ENCODE measurements around the gene EXOC6B. TPM values are rescaled to one million over a fixed set of nuclear protein-coding genes. Genes with fewer than 3 reads are reported as not detected.

Gene EXOC6B
- total and polyA plus RNA-seq, 8 donors = 2.4 to 19.2 (median 11.3) TPM

GRCh38 chr2:72165792-72166191 lies 660.0 kb downstream of the EXOC6B start:
- Histone ChIP-seq H3K4me1 (no peaks in the 10 kb centered on the region), H3K4me3 (no peak overlapping the region), H3K27me3 (no peaks in the 10 kb centered on the region), H3K27ac (no peak overlapping the region), H3K9me3 (no peaks in the 10 kb centered on the region), H3K36me3 (no peaks in the 10 kb centered on the region)
- no peak for ATAC-seq
- DNase-seq = no peak
- FAIRE-seq = no peak
- 59 to 65% methylated on average over 3 of the region's 3 CpGs for WGBS, 2 donors
- TF ChIP-seq, protein P1, sequence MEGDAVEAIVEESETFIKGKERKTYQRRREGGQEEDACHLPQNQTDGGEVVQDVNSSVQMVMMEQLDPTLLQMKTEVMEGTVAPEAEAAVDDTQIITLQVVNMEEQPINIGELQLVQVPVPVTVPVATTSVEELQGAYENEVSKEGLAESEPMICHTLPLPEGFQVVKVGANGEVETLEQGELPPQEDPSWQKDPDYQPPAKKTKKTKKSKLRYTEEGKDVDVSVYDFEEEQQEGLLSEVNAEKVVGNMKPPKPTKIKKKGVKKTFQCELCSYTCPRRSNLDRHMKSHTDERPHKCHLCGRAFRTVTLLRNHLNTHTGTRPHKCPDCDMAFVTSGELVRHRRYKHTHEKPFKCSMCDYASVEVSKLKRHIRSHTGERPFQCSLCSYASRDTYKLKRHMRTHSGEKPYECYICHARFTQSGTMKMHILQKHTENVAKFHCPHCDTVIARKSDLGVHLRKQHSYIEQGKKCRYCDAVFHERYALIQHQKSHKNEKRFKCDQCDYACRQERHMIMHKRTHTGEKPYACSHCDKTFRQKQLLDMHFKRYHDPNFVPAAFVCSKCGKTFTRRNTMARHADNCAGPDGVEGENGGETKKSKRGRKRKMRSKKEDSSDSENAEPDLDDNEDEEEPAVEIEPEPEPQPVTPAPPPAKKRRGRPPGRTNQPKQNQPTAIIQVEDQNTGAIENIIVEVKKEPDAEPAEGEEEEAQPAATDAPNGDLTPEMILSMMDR (IDR thresholded peaks at IDR 0.05) = no peak
- intact Hi-C loops (cut with DNase I) = no loop called here

DNA sequence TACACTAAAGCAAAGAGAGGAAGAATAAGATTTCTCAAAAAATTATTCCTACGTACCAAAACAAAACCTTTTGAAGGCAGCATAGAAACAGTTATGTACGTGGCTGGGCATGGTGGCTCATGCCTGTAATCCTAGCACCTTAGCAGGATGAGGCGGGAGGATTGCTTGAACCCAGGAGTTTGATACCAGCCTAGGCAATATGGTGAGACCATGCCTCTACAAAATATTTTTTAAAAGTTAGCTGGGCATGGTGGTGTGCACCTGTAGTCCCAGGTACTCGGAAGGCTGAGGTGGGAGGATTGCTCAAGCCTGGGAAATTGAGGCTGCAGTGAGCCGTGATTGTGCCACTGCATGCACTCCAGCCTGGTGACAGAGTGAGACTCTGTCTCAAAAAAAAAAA lies 663.3 kb downstream of the EXOC6B start:
- Histone ChIP-seq H3K36me3 (no peaks in the 10 kb centered on the region), H3K4me1 (no peaks in the 10 kb centered on the region), H3K27me3 (no peaks in the 10 kb centered on the region), H3K9me3 (no peaks in the 10 kb centered on the region), H3K4me3 (no peak overlapping the region), H3K27ac (no peak overlapping the region)
- FAIRE-seq (no peak), DNase-seq (no peak), ATAC-seq (no peak)
- TF ChIP-seq, protein P1 (IDR thresholded peaks at IDR 0.05) = no peak
- intact Hi-C loops (cut with DNase I) = no loop called here
- WGBS, 2 donors = 76 to 83% methylated on average over 5 of the region's 5 CpGs

- ATAC-seq = no peak
- Histone ChIP-seq H3K4me1 (no peaks in the 10 kb centered on the region), H3K36me3 (no peaks in the 10 kb centered on the region), H3K27ac (no peak overlapping the region), H3K27me3 (no peaks in the 10 kb centered on the region), H3K4me3 (no peak overlapping the region), H3K9me3 (no peaks in the 10 kb centered on the region)
- intact Hi-C loops (cut with DNase I) = loop anchor here in 1 of 3 donors (10.0 kb wide), 1 partner anchor 415 kb away; no protein-coding TSS in a partner anchor
- no peak for FAIRE-seq
- DNase-seq = no peak
- 77 to 82% methylated on average over 12 of the region's 12 CpGs for WGBS, 2 donors
- TF ChIP-seq, protein P1 (IDR thresholded peaks at IDR 0.05) = no peak
Measured at GRCh38 chr2:72159211-72159993, 666.4 kb downstream of the EXOC6B start.

- no peak overlapping the region for H3K4me3 ChIP-seq
- WGBS, 2 donors = 63 to 74% methylated on average over 8 of the region's 8 CpGs
- no peaks in the 10 kb centered on the region for H3K9me3 ChIP-seq
- intact Hi-C loops (cut with DNase I) = loop anchor here in 1 of 3 donors (10.0 kb wide), 1 partner anchor 417 kb away; no protein-coding TSS in a partner anchor
- H3K36me3 ChIP-seq = no peaks in the 10 kb centered on the region
- TF ChIP-seq, protein P1 (IDR thresholded peaks at IDR 0.05) = no peak
- no peak for ATAC-seq
- H3K4me1 ChIP-seq = no peaks in the 10 kb centered on the region
- H3K27ac ChIP-seq = no peak overlapping the region
- DNase-seq = no peak
- no peak for FAIRE-seq
- H3K27me3 ChIP-seq = no peaks in the 10 kb centered on the region
Measured at GRCh38 chr2:72157871-72158771, 667.7 kb downstream of the EXOC6B start.

Measured in pancreas (tissue), 10 donors.